ENCODE measurements around the gene EVC. TPM values are rescaled to one million over a fixed set of nuclear protein-coding genes. Genes with fewer than 3 reads are reported as not detected.

The EVC gene
- total RNA-seq, 1 experiment from 2014 or later = not detected

DNA sequence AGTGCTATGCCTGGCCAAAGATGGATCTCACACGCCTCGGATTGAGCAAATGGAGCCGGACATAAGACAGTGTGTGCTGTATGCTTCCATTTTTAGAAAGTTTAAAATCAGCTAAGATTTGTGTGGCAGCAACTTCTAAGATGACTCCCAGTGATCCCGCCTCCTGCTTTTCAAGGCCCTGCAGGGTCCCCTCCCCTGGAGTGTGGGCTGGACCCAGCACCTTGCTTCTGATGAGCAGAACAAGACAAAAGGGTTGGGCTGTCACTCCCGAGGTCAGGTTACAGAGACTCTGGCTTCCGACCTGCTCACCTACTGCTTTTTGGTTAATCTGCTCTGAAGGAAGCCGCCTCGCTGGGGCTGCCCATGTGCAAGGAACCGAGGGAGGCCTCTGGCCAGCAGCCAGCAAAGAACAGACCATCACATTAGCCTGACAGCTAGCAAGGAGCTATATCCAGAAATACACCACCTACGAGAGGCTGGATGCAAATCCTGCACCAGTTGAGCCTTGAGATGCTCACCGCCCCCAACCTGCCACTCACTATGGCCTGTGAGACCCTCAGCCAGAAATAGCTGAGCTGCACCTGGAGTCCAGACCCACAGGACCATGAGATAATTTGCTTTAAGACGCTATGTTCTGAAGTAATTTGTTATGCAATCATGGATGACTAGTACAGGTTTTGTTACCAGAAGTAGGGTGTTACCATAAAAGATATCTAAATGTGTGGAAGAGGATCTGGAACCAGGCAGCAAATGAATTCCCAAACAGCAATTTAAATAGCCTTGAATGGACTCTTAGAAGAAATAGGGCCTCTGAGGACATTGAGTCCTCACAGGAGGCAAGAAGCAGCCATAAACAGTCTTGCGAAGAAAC, 134.3 kb downstream of the EVC start:
- H3K36me3 Mint-ChIP-seq (ENCODE audit: insufficient read depth, unreplicated experiment) = no peaks in the 10 kb centered on the region
- POLR2A ChIA-PET = no interaction called here

DNA sequence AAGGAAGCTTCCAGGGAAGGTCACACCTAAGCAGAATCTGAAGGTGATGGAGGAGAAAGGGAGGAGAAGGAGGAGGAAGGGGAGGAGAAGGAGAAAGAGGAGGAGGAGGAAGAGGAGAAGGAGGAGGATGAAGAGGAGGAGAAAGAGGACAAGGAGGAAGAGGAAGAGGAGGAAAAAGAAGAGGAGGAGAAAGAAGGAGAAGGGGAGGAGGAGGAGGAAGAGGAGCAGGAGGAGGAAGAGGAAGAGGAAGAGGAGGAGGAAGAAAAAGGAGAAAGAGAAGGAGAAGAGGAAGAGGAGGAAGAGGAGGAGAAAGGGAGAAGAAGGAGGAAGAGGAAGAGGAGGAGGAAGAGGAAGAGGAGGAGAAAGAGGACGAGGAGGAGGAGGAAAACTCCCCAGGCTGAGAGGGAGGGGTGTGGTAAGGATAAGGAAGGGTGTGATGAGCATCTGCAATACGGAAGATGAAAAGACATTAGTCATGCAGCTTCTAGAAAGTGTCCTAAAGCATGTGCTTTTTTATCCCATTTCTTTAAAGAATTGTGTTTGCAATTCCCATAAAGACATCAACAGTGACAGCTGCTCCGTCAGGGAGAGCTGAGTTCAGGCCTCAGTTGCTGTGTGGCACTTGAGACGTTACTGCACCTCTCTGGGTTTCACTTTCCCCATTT, 140.8 kb downstream of the EVC start:
- TF ChIP-seq, protein P1, sequence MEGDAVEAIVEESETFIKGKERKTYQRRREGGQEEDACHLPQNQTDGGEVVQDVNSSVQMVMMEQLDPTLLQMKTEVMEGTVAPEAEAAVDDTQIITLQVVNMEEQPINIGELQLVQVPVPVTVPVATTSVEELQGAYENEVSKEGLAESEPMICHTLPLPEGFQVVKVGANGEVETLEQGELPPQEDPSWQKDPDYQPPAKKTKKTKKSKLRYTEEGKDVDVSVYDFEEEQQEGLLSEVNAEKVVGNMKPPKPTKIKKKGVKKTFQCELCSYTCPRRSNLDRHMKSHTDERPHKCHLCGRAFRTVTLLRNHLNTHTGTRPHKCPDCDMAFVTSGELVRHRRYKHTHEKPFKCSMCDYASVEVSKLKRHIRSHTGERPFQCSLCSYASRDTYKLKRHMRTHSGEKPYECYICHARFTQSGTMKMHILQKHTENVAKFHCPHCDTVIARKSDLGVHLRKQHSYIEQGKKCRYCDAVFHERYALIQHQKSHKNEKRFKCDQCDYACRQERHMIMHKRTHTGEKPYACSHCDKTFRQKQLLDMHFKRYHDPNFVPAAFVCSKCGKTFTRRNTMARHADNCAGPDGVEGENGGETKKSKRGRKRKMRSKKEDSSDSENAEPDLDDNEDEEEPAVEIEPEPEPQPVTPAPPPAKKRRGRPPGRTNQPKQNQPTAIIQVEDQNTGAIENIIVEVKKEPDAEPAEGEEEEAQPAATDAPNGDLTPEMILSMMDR (IDR thresholded peaks at IDR 0.05; ENCODE audit: insufficient read depth in 1 of 2, low read depth in 1 of 2, low read length in 1 of 2, severe bottlenecking in 1 of 2, unreplicated experiment in 1 of 2) = no peak
- no peak overlapping the region for H3K27ac Mint-ChIP-seq (ENCODE audit: unreplicated experiment)
- no TSS peak for BruUV-seq (replicated peaks)
- H3K9me3 ChIP-seq = no peaks in the 10 kb centered on the region
- no peak overlapping the region for H3K4me3 Mint-ChIP-seq (ENCODE audit: unreplicated experiment)
- no peaks in the 10 kb centered on the region for H3K4me1 Mint-ChIP-seq (ENCODE audit: low read depth, unreplicated experiment)
- no peak overlapping the region for H3K4me3 ChIP-seq (ENCODE audit: low read depth, low read length)
- H3K27me3 ChIP-seq (replicated peaks; ENCODE audit: control insufficient read depth, insufficient read depth, low read length) = no peaks in the 10 kb centered on the region
- no peaks in the 10 kb centered on the region for H3K36me3 ChIP-seq (ENCODE audit: control insufficient read depth, insufficient read depth, low read length)
- no peaks in the 10 kb centered on the region for H3K36me3 Mint-ChIP-seq (ENCODE audit: insufficient read depth, unreplicated experiment)
- DNase-seq = no peak
- intact Hi-C loops (cut with micrococcal nuclease; ENCODE audit: unreplicated experiment) = no loop called here
- CTCF ChIA-PET = no interaction called here
- no peaks in the 10 kb centered on the region for H3K9me3 Mint-ChIP-seq (ENCODE audit: unreplicated experiment)
- H3K4me1 ChIP-seq = no peaks in the 10 kb centered on the region
- POLR2A ChIA-PET = no interaction called here
- peaks cover 13% of the 10 kb centered on the region for H3K27me3 Mint-ChIP-seq (ENCODE audit: insufficient read depth, unreplicated experiment)

More for the DNA sequence above, 134.3 kb downstream of the EVC start:
- intact Hi-C loops (cut with micrococcal nuclease; ENCODE audit: unreplicated experiment) = no loop called here
- H3K36me3 ChIP-seq (ENCODE audit: control insufficient read depth, insufficient read depth, low read length) = no peaks in the 10 kb centered on the region
- Mint-ChIP-seq H3K27me3 (ENCODE audit: insufficient read depth, unreplicated experiment) (peaks cover 9% of the 10 kb centered on the region), H3K4me1 (ENCODE audit: low read depth, unreplicated experiment) (no peaks in the 10 kb centered on the region), H3K9me3 (ENCODE audit: unreplicated experiment) (no peaks in the 10 kb centered on the region), H3K27ac (ENCODE audit: unreplicated experiment) (no peak overlapping the region), H3K4me3 (ENCODE audit: unreplicated experiment) (no peak overlapping the region)
- TF ChIP-seq, protein P1 (IDR thresholded peaks at IDR 0.05; ENCODE audit: insufficient read depth in 1 of 2, low read depth in 1 of 2, low read length in 1 of 2, severe bottlenecking in 1 of 2, unreplicated experiment in 1 of 2) = no peak
- DNase-seq = no peak
- H3K27me3 ChIP-seq (replicated peaks; ENCODE audit: control insufficient read depth, insufficient read depth, low read length) = no peaks in the 10 kb centered on the region
- CTCF ChIA-PET = no interaction called here
- no peaks in the 10 kb centered on the region for H3K4me1 ChIP-seq
- BruUV-seq (replicated peaks) = no TSS peak
- no peaks in the 10 kb centered on the region for H3K9me3 ChIP-seq
- H3K4me3 ChIP-seq (ENCODE audit: low read depth, low read length) = no peak overlapping the region

DNA sequence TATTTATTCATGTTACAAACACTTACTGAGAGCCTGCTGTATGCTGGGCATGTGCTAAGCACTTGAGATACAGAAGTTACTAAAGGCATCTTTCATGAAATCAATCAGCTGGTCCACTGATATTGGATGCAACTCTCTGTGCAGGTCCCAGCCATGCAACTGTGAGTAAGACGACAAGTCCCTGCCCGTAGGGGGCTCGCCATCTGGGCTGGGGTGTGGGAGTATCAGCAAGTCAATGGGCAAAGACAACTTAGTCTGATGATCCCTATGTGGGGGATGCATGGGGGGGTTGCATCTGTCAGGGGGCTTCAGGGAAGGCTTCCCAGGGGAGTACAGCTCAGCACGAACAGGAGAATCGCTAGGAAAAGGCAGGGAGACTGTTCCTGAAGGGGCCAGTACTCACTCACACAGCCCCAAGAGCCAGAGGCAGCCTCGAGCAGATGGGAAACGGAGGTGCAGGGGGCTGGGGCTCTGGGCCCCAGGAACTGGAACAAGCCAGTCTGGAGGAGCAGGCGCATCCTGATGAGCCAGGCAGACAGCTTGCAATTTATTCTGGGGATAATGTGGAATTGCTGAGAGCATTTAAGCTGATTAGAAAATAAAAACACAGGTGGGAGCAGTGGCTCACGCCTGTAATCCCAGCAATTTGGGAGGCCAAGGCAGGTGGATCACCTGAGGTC, 141.7 kb downstream of the EVC start:
- Mint-ChIP-seq H3K36me3 (ENCODE audit: insufficient read depth, unreplicated experiment) (no peaks in the 10 kb centered on the region), H3K4me3 (ENCODE audit: unreplicated experiment) (no peak overlapping the region), H3K27ac (ENCODE audit: unreplicated experiment) (no peak overlapping the region), H3K4me1 (ENCODE audit: low read depth, unreplicated experiment) (no peaks in the 10 kb centered on the region), H3K27me3 (ENCODE audit: insufficient read depth, unreplicated experiment) (peaks cover 13% of the 10 kb centered on the region), H3K9me3 (ENCODE audit: unreplicated experiment) (no peaks in the 10 kb centered on the region)
- POLR2A ChIA-PET = no interaction called here
- intact Hi-C loops (cut with micrococcal nuclease; ENCODE audit: unreplicated experiment) = no loop called here
- BruUV-seq (replicated peaks) = no TSS peak
- Histone ChIP-seq H3K36me3 (ENCODE audit: control insufficient read depth, insufficient read depth, low read length) (no peaks in the 10 kb centered on the region), H3K4me1 (no peaks in the 10 kb centered on the region), H3K9me3 (no peaks in the 10 kb centered on the region), H3K27me3 (replicated peaks; ENCODE audit: control insufficient read depth, insufficient read depth, low read length) (no peaks in the 10 kb centered on the region), H3K4me3 (ENCODE audit: low read depth, low read length) (no peak overlapping the region)
- no peak for DNase-seq
- CTCF ChIA-PET = no interaction called here
- TF ChIP-seq, protein P1 (IDR thresholded peaks at IDR 0.05; ENCODE audit: insufficient read depth in 1 of 2, low read depth in 1 of 2, low read length in 1 of 2, severe bottlenecking in 1 of 2, unreplicated experiment in 1 of 2) = no peak

Measured in Caco-2 (cell line).